CD4-positive, CD25-positive, alpha-beta regulatory T cell (primary cell): ENCODE measurements around the gene CBY2. TPM values are rescaled to one million over a fixed set of nuclear protein-coding genes. Genes with fewer than 3 reads are reported as not detected.

Source experiments
- ATAC-seq, 2 donors: fragments of 150-1000 bp; cut with Tn5 transposase; one replicate each; pipeline ENCODE4 v1.10.0; 2021; ENCODE audit warnings: low read depth in 2 of 2, moderate number of reproducible peaks in 2 of 2, moderate library complexity in 1 of 2
- DNase-seq, 3 donors: peaks; one replicate each; pipeline versions ENCODE4 v3.0.0 to v3.0.0-alpha.2; 2012 to 2022; ENCODE audit warnings: mixed read lengths in 1 of 3
- H3K27ac ChIP-seq: one replicate; pipeline ENCODE4 v1.7.0; 2013; ENCODE audit warnings: mild to moderate bottlenecking, low read length; ENCODE audit not compliant: insufficient read depth, poor library complexity, severe bottlenecking
- H3K27me3 ChIP-seq: one replicate; pipeline ENCODE4 v1.7.0; 2013; ENCODE audit warnings: low read length; ENCODE audit not compliant: control insufficient read depth, insufficient read depth
- H3K36me3 ChIP-seq: one replicate; pipeline ENCODE4 v1.7.0; 2013; ENCODE audit warnings: mild to moderate bottlenecking, low read length, moderate library complexity; ENCODE audit not compliant: control insufficient read depth, insufficient read depth
- H3K4me1 ChIP-seq: 2 replicates; pipeline ENCODE4 v1.7.0; 2013; ENCODE audit warnings: mild to moderate bottlenecking, low read length; ENCODE audit not compliant: insufficient read depth, control insufficient read depth, poor library complexity, severe bottlenecking
- H3K4me3 ChIP-seq: one replicate; pipeline ENCODE4 v1.7.0; 2013; ENCODE audit warnings: low read depth, mild to moderate bottlenecking, low read length, moderate library complexity
- H3K9me3 ChIP-seq, 2 experiments: 1 replicate in 1 of 2; 2 replicates in 1 of 2; pipeline ENCODE4 v1.7.0; 2013; ENCODE audit warnings: low read length in 2 of 2, mild to moderate bottlenecking in 1 of 2, moderate library complexity in 1 of 2; ENCODE audit not compliant: control insufficient read depth in 2 of 2
- H3K27ac Mint-ChIP-seq, 3 donors: one replicate each; pipeline ENCODE4 v1.8.0; 2020 to 2022; ENCODE audit warnings: mild to moderate bottlenecking in 3 of 3, mixed read lengths in 3 of 3, moderate library complexity in 2 of 3
- H3K27me3 Mint-ChIP-seq: one replicate; pipeline ENCODE4 v1.8.0; 2022; ENCODE audit warnings: mild to moderate bottlenecking, mixed read lengths
- H3K36me3 Mint-ChIP-seq: one replicate; pipeline ENCODE4 v1.8.0; 2020; ENCODE audit warnings: mixed read lengths
- H3K4me1 Mint-ChIP-seq, 4 donors: one replicate each; pipeline ENCODE4 v1.8.0; 2020 to 2022; ENCODE audit warnings: mixed read lengths in 4 of 4, mild to moderate bottlenecking in 1 of 4
- H3K4me3 Mint-ChIP-seq, 4 donors: one replicate each; pipeline ENCODE4 v1.8.0; 2020 to 2022; ENCODE audit warnings: mild to moderate bottlenecking in 4 of 4, mixed read lengths in 4 of 4, moderate library complexity in 3 of 4
- H3K9me3 Mint-ChIP-seq, 7 donors: one replicate each; pipeline ENCODE4 v1.8.0; 2020 to 2022; ENCODE audit warnings: mixed read lengths in 7 of 7, mild to moderate bottlenecking in 3 of 7, moderate library complexity in 2 of 7
- polyA plus RNA-seq, 4 donors: library from polyadenylated mRNA; unstranded; fragments of 300-500 nt; fragmentation: Illumina TruSeq; gene quantifications; one replicate each; pipeline ENCODE4 v1.2.3, GENCODE V29; 2021
- total RNA-seq: library from RNA; stranded (reverse); gene quantifications from one replicate; pipeline ENCODE4 v1.2.3, GENCODE V29; 2022

Gene CBY2
- total and polyA plus RNA-seq, 5 donors from 2014 or later, result 0.16 to 0.96 (median 0.40) TPM

DNA sequence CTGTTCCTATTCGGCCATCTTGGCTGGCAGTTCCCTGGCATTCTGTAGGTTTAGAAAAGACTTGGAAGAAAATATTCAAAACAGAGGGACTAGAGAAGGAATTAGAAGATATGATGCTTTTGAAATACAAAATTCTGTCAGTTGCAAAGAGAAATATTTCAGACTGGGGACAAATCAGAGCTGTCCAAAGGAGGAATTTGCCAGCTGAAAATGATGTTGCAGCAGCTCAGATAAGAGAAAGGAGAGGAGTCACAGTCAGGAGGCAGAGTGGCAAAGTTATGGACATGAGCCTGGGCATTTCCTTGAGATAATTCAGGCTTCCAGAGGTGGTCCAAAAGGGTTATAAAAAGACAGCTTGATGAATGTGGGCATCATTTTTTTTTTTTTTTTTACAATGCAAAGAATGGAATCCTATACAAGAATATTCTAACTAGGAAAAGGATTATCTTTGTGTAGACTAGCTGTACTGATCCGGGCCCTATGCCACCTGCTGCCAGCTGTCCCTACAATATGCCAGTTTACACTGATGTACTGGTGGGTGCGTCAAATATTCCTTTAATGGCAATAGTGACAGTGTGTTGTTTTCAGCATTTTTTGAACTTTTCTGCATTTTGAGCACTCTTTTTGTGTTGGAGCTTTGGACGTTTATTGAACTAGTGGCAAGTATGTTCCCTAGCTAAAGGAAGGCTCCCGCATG, 31.8 kb upstream of the CBY2 start:
- Histone ChIP-seq H3K36me3 (no peaks in the 10 kb centered on the region), H3K27ac (no peak overlapping the region), H3K27me3 (no peaks in the 10 kb centered on the region), H3K4me3 (no peak overlapping the region), H3K9me3 (no peaks in the 10 kb centered on the region), H3K4me1 (no peaks in the 10 kb centered on the region)
- ATAC-seq (no peak), DNase-seq (no peak)
- no peaks in the 10 kb centered on the region for H3K36me3 Mint-ChIP-seq
- H3K4me1 Mint-ChIP-seq, result peaks cover 4 to 26% (median 13%) of the 10 kb centered on the region in 4 donors
- peaks cover 0 to 5% (median 1%) of the 10 kb centered on the region in 7 donors for H3K9me3 Mint-ChIP-seq
- H3K4me3 Mint-ChIP-seq, result peak overlapping the region; percentile 17 to 60 (median 41)
- peak overlapping the region in 2 of 3 donors; percentile 78 to 95 for H3K27ac Mint-ChIP-seq
- H3K27me3 Mint-ChIP-seq, result peaks cover 15% of the 10 kb centered on the region

DNA sequence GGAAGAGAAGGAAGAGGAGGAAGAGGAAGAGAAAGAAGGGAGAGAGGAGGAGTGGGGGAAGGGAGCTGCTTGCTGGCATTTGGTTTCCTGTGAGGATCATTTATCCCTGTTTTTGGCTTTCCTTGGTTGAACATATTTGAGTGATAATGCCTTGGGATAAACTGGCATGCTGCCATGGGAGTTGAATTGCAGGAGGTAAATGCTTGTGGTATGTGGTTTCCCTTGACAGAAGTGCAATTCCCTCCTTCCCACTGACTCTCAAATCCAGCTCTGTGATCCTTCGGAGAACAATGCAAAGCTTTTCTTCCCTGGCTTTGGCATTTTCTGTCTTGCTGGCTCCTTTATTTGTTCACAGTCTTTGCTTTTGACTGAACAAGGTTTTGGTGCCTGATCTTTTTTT, 27.2 kb upstream of the CBY2 start:
- H3K27me3 ChIP-seq, result no peaks in the 10 kb centered on the region
- H3K4me1 ChIP-seq, result no peaks in the 10 kb centered on the region
- H3K36me3 ChIP-seq, result no peaks in the 10 kb centered on the region
- Mint-ChIP-seq H3K4me3 (no peak overlapping the region), H3K27ac (no peak overlapping the region), H3K4me1 (peaks cover 6 to 18% (median 9%) of the 10 kb centered on the region in 4 donors), H3K27me3 (peaks cover 13% of the 10 kb centered on the region), H3K9me3 (peaks cover 0 to 4% (median 0%) of the 10 kb centered on the region in 7 donors), H3K36me3 (no peaks in the 10 kb centered on the region)
- H3K27ac ChIP-seq, result no peak overlapping the region
- H3K4me3 ChIP-seq, result no peak overlapping the region
- ATAC-seq, result no peak
- DNase-seq, result no peak
- no peaks in the 10 kb centered on the region for H3K9me3 ChIP-seq

DNA sequence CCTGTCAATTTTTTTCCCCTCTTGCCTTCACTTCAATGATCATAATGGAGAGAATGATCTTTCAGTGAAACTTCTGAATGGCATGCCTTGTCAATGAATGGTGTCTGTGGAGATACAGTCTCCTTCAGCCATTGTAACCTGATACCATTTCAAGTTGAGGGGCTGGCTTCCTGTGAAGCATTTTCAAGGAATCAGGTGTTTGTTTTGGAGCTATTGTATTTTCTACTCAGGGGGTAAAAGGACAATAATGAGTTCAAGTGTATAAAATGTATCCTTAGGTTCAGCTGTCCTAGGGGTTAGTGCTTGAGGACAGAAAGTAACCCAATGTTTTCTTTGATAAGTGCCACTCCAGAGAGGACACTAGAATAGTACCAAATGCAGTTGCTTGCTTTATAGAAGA, 23.8 kb upstream of the CBY2 start:
- DNase-seq, result no peak
- Mint-ChIP-seq H3K4me1 (peaks cover 0 to 8% (median 5%) of the 10 kb centered on the region in 4 donors), H3K27me3 (peaks cover 9% of the 10 kb centered on the region), H3K36me3 (no peaks in the 10 kb centered on the region), H3K4me3 (no peak overlapping the region), H3K9me3 (peaks cover 0 to under 1% (median 0%) of the 10 kb centered on the region in 7 donors), H3K27ac (no peak overlapping the region)
- Histone ChIP-seq H3K36me3 (no peaks in the 10 kb centered on the region), H3K4me3 (no peak overlapping the region), H3K4me1 (peaks cover 1% of the 10 kb centered on the region), H3K27ac (no peak overlapping the region), H3K9me3 (no peaks in the 10 kb centered on the region), H3K27me3 (no peaks in the 10 kb centered on the region)
- ATAC-seq, result no peak

DNA sequence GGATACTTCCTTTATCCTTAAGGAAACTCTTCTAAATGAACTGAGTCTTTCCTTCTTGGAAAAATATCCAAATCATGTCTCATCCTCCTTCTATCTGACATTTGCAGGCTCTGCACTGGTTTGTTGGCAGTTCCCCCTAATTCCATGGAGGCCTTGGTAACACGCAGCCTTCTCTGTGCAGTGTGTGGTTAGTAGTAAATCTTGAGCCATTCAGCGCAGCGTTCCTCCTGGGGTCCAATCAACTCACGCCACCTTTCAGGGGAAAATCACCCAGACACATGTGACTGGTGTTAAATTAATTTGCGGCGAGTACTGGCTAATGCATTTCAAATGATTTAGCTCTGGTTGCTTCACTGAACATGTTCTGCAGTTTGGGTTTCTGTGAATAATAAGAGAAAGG, 21.0 kb upstream of the CBY2 start:
- Histone ChIP-seq H3K4me3 (no peak overlapping the region), H3K9me3 (no peaks in the 10 kb centered on the region), H3K4me1 (peaks cover 7% of the 10 kb centered on the region), H3K36me3 (no peaks in the 10 kb centered on the region), H3K27ac (no peak overlapping the region), H3K27me3 (no peaks in the 10 kb centered on the region)
- H3K9me3 Mint-ChIP-seq, result no peaks in the 10 kb centered on the region
- no peak overlapping the region for H3K4me3 Mint-ChIP-seq
- ATAC-seq (no peak), DNase-seq (no peak)
- no peak overlapping the region for H3K27ac Mint-ChIP-seq
- no peaks in the 10 kb centered on the region for H3K36me3 Mint-ChIP-seq
- no peaks in the 10 kb centered on the region for H3K27me3 Mint-ChIP-seq
- peaks cover 0 to 15% (median 11%) of the 10 kb centered on the region in 4 donors for H3K4me1 Mint-ChIP-seq

DNA sequence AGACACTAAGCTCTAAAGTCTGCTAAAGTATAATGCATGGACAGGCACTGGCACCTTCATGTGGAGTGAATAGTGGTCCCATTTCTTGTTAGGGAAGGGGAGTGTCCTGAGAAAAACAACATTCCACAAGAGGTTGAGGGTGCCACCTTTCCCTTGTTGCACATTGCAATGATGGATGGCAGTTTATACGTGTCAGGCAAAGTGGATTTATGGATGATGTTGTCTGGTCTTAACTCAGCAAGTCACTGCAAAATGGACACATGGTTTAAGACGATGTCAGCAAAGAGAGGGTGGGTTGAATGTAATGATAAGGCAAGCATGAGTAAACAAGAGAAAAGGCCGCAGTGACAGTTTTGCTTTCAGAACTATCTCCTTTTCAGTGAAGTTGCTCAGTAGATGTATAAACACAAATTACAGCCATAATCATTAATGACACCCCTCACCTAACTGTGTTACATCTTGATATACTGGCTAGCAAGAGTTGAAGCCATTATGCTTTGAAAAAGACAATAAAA, 19.6 kb upstream of the CBY2 start:
- Mint-ChIP-seq H3K4me1 (peaks cover 0 to 15% (median 8%) of the 10 kb centered on the region in 4 donors), H3K27ac (peak overlapping the region in 1 of 3 donors; percentile 47), H3K9me3 (no peaks in the 10 kb centered on the region), H3K4me3 (no peak overlapping the region), H3K36me3 (no peaks in the 10 kb centered on the region), H3K27me3 (no peaks in the 10 kb centered on the region)
- Histone ChIP-seq H3K36me3 (no peaks in the 10 kb centered on the region), H3K27ac (no peak overlapping the region), H3K9me3 (no peaks in the 10 kb centered on the region), H3K4me3 (no peak overlapping the region), H3K27me3 (no peaks in the 10 kb centered on the region), H3K4me1 (peaks cover 7% of the 10 kb centered on the region)
- ATAC-seq (no peak), DNase-seq (no peak)

DNA sequence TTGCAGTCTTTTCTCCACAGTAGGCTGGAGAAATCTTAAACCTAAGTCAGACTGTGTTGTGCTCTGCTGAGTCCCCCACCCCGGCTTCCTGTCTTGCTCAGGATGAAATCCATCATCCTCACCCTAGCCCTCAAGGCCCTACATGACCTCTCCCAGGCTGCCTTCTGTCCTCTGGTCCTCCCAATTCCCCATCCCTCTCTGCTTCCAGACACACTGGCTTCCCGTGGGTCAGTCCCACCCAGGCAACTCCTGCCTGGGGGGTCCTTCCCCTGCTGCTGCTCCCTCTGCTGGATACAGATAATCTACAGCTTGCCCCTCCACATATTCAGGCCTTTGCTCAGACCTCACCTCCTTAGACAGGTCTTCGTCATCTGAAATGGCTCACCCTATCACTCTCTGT, 18.4 kb upstream of the CBY2 start:
- Histone ChIP-seq H3K36me3 (no peaks in the 10 kb centered on the region), H3K27me3 (no peaks in the 10 kb centered on the region), H3K27ac (no peak overlapping the region), H3K9me3 (no peaks in the 10 kb centered on the region), H3K4me3 (no peak overlapping the region), H3K4me1 (peaks cover 7% of the 10 kb centered on the region)
- ATAC-seq, result peak in 1 of 2 donors; percentile 37
- no peak overlapping the region for H3K4me3 Mint-ChIP-seq
- no peaks in the 10 kb centered on the region for H3K36me3 Mint-ChIP-seq
- DNase-seq, result no peak
- H3K4me1 Mint-ChIP-seq, result peaks cover 0 to 12% (median 8%) of the 10 kb centered on the region in 4 donors
- no peaks in the 10 kb centered on the region for H3K27me3 Mint-ChIP-seq
- H3K9me3 Mint-ChIP-seq, result no peaks in the 10 kb centered on the region
- H3K27ac Mint-ChIP-seq, result peak overlapping the region in 2 of 3 donors; percentile 51 to 53

DNA sequence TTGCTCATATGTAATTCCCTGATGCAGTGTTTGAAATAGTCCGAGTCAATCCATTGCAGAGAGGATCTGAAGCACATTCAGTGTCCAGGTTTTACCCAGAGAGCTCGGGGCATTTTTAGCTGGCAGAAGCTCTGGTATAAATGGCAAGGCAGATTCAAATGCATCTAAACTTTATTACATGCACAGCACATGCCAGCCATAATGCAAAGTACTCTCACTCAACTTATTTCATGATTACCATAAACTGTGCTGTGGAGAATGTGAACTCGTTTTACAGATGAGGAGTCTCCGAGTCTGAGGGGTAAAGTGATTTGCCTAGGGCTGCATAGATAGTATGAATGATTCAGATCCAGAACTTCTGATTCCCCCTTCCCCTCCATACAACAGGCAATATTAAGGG, 13.5 kb upstream of the CBY2 start:
- peaks cover 0 to 5% (median 2%) of the 10 kb centered on the region in 4 donors for H3K4me1 Mint-ChIP-seq
- no peak overlapping the region for H3K4me3 Mint-ChIP-seq

DNA sequence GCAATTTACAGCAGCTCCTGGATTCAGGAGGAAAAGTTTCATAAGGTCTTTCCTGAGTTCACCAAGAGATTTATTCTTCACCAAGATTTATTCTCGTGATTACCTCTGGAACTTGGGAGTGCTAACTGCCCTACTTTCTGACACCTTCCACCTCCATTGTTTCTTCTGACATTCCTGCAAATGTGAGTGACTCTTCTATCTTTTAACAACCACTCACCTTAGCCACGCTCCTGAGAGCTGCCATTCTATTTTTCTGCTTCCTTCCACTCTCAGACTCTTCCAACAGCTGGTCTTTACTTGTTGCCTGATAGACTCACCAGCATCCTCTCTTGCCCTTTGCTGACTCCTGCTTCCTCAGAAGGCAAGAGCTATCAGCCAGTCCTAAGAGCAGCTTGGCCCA, 11.5 kb upstream of the CBY2 start:
- Mint-ChIP-seq H3K4me1 (peaks cover 0 to 9% (median 5%) of the 10 kb centered on the region in 4 donors), H3K27ac (no peak overlapping the region), H3K9me3 (peaks cover 0 to 3% (median 0%) of the 10 kb centered on the region in 7 donors), H3K4me3 (no peak overlapping the region), H3K36me3 (no peaks in the 10 kb centered on the region), H3K27me3 (no peaks in the 10 kb centered on the region)
- Histone ChIP-seq H3K36me3 (no peaks in the 10 kb centered on the region), H3K4me3 (no peak overlapping the region), H3K9me3 (no peaks in the 10 kb centered on the region), H3K27ac (no peak overlapping the region), H3K27me3 (no peaks in the 10 kb centered on the region), H3K4me1 (peaks cover 5% of the 10 kb centered on the region)
- DNase-seq (no peak), ATAC-seq (no peak)

More for the DNA sequence above, 13.5 kb upstream of the CBY2 start:
- H3K9me3 Mint-ChIP-seq, result peaks cover 0 to 3% (median 0%) of the 10 kb centered on the region in 7 donors
- ATAC-seq, result no peak
- Histone ChIP-seq H3K36me3 (no peaks in the 10 kb centered on the region), H3K27ac (no peak overlapping the region), H3K9me3 (no peaks in the 10 kb centered on the region), H3K4me1 (peaks cover 3% of the 10 kb centered on the region), H3K4me3 (no peak overlapping the region), H3K27me3 (no peaks in the 10 kb centered on the region)
- H3K36me3 Mint-ChIP-seq, result no peaks in the 10 kb centered on the region
- no peak for DNase-seq
- no peaks in the 10 kb centered on the region for H3K27me3 Mint-ChIP-seq
- H3K27ac Mint-ChIP-seq, result no peak overlapping the region
